HepG2 (cell line): ENCODE results near the gene GPR33. TPM values are rescaled to one million over a fixed set of nuclear protein-coding genes. Genes with fewer than 3 reads are reported as not detected.

Experiments
- DRAP1 ChIP-seq: IDR thresholded peaks from 2 replicates; pipeline ENCODE4 v1.6.1; 2016; ENCODE audit warnings: missing genetic modification reagents, missing compliant biosample characterization
- SMYD3 ChIP-seq: sonication (generic); formaldehyde crosslinking; IDR thresholded peaks from 2 replicates; pipeline ENCODE4 v1.8.1; 2023; ENCODE audit warnings: mild to moderate bottlenecking, missing genetic modification reagents
- SSRP1 ChIP-seq: IDR thresholded peaks from 2 replicates; pipeline ENCODE4 v1.6.1; 2016; ENCODE audit warnings: control low read depth
- TGIF2 ChIP-seq: IDR thresholded peaks from 2 replicates; pipeline ENCODE4 v1.6.1; 2016; ENCODE audit warnings: control low read depth, missing compliant biosample characterization
- TRAFD1 ChIP-seq: sonication (generic); formaldehyde crosslinking; IDR thresholded peaks from 2 replicates; pipeline ENCODE4 v1.5.1; 2020; ENCODE audit warnings: missing genetic modification reagents, mild to moderate bottlenecking, borderline replicate concordance
- U2AF1 ChIP-seq: fragments of 200-400 bp; formaldehyde crosslinking; optimal IDR thresholded peaks from 2 replicates; pipeline ENCODE3; 2017; ENCODE audit warnings: mild to moderate bottlenecking, low read depth, low read length
- ZKSCAN8 ChIP-seq: IDR thresholded peaks from 2 replicates; pipeline ENCODE4 v1.6.1; 2016; ENCODE audit warnings: borderline replicate concordance, missing genetic modification reagents, missing compliant biosample characterization
- ZNF264 ChIP-seq: sonication (generic); formaldehyde crosslinking; IDR thresholded peaks from 2 replicates; pipeline ENCODE4 v1.4.0; 2020; ENCODE audit warnings: missing genetic modification reagents
- ZNF3 ChIP-seq: IDR thresholded peaks from 2 replicates; pipeline ENCODE4 v1.7.0; 2017; ENCODE audit warnings: inconsistent platforms
- ZNF569 ChIP-seq: sonication (generic); formaldehyde crosslinking; IDR thresholded peaks from 2 replicates; pipeline ENCODE4 v1.5.0; 2020; ENCODE audit warnings: mild to moderate bottlenecking, missing genetic modification reagents, moderate library complexity, borderline replicate concordance
- ZNF788 ChIP-seq: sonication (generic); formaldehyde crosslinking; IDR thresholded peaks from 2 replicates; pipeline ENCODE4 v1.5.0; 2020; ENCODE audit warnings: mild to moderate bottlenecking, missing genetic modification reagents, borderline replicate concordance
- polyA plus RNA-seq, 8 experiments: library from polyadenylated mRNA; depleted of rRNA in 3 of 8; stranded (reverse) in 7 of 8; unstranded in 1 of 8; fragments of >200 nt; fragmentation: Illumina TruSeq in 4 of 8; extraction: Trizol in 4 of 8; gene quantifications; 2 replicates each; pipeline versions ENCODE4 v1.2.1 to v1.2.3, GENCODE V29; 2011 to 2016; ENCODE audit warnings: low read depth in 4 of 8, missing spikeins in 1 of 8, mixed read lengths in 1 of 8; ENCODE audit not compliant: insufficient read depth in 1 of 8
- total RNA-seq, 5 experiments: library from RNA; depleted of rRNA; stranded (reverse); fragments of >200 nt; fragmentation: Illumina TruSeq; extraction: Trizol; gene quantifications; 2 replicates each; pipeline ENCODE4 v1.2.3, GENCODE V29; 2016; ENCODE audit warnings: low read depth in 1 of 5

GPR33 gene
- total and polyA plus RNA-seq, 2 of the 13 experiments (the other 11 are each of a cell fraction or from before 2014, with no cell fraction given) = not detected

DNA sequence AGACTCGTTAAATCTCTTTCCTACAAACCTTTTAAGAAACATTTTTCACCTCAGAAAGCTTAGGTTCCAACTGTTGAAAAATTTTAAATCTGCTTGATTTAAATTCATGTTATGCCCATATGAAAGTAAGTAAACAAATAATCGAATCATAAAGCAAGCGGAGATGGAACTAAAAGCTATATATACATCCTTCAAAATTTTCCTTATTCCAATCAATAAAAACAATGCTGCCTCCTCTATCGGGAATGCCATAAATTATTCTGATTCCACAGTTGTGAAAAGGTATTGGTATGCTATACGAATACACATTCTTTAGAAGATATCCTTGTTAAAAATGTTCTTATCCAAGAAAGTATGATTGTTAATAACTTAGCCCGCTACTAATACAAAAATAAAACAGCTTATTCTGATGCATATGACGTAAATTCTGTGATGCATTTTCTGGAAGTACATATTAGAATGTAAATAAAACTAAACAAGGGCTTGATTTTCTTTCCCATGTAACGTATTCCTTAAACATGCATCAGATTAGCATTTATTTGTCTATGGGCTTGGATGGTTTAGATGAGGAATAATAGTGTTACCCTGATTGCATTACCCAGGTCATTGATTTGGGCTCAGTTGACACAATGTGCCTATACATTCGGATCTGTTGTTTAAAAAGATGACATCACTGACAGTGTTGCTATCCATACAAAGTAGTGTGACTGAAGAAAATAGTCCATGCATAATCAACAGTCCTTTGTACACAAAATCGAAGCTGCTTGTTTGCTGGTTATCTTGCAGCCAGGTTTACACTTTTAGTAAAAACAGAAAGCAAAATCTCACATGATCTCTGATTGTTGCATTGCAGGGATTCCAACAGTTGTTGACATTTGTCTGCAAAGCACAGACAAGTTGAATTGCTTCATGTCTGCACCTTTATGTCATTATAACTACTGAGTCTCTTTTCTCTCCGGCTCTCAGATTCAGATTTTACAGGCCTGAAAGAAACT, 29.9 kb downstream of the GPR33 start (continued):
- peak; percentile 69 for TF ChIP-seq ZKSCAN8 (CRISPR knock-in tag)
- peak; percentile 55; the same call in 1 of the 2 replicates for TF ChIP-seq SSRP1 (CRISPR knock-in tag)
- no peak for TF ChIP-seq TGIF2 (CRISPR knock-in tag)
- TF ChIP-seq ZNF3 (CRISPR knock-in tag) = peak; percentile 29
- TF ChIP-seq U2AF1 = no peak
- TF ChIP-seq ZNF264 (CRISPR knock-in tag) = no peak
- no peak for TF ChIP-seq ZNF569 (CRISPR knock-in tag)
- no peak for TF ChIP-seq TRAFD1 (CRISPR knock-in tag)
- no peak for TF ChIP-seq ZNF788 (CRISPR knock-in tag)
- TF ChIP-seq SMYD3 (CRISPR knock-in tag) = peak; percentile 99
- TF ChIP-seq DRAP1 (CRISPR knock-in tag) = no peak; the same call in 1 of the 2 replicates
